HepG2 (cell line): ENCODE data around the gene METRN.
A peak's percentile ranks its signal among the peaks of the same experiment; 100 is the strongest.

ENCODE experiments used
- CREB1 ChIP-seq, 2 experiments: fragments of 450-650 bp in 1 of 2; IDR thresholded peaks; 2 replicates each; pipeline ENCODE4 v1.6.1; 2016 to 2017; ENCODE audit warnings: control low read depth in 1 of 2, mild to moderate bottlenecking in 1 of 2, missing compliant biosample characterization in 1 of 2, missing genetic modification characterization in 1 of 2
- EP300 ChIP-seq, 3 experiments: sonication (generic) in 1 of 3; formaldehyde crosslinking in 1 of 3; IDR thresholded peaks; 2 replicates each; pipeline versions ENCODE4 v1.5.1 to v1.6.1; 2011 to 2020; ENCODE audit warnings: low read depth in 2 of 3, low read length in 2 of 3, borderline replicate concordance in 1 of 3, improper control_type of control experiment in 1 of 3, mild to moderate bottlenecking in 1 of 3, missing genetic modification reagents in 1 of 3, moderate library complexity in 1 of 3
- ESRRA ChIP-seq: sonication (generic); formaldehyde crosslinking; IDR thresholded peaks from 2 replicates; pipeline ENCODE4 v1.5.1; 2020; ENCODE audit warnings: mild to moderate bottlenecking, low read depth, missing genetic modification reagents
- ZNF546 ChIP-seq: sonication (generic); formaldehyde crosslinking; conservative IDR thresholded peaks from 2 replicates; pipeline ENCODE4 v1.8.1; 2023; ENCODE audit warnings: mild to moderate bottlenecking, missing genetic modification reagents
- TF ChIP-seq, protein P1 (sequence below): sonication (generic); formaldehyde crosslinking; IDR thresholded peaks from 2 replicates; pipeline ENCODE4 v1.5.0; 2020; ENCODE audit warnings: mild to moderate bottlenecking, missing genetic modification reagents, borderline replicate concordance
- TF ChIP-seq, protein P2 (sequence below): sonication (generic); formaldehyde crosslinking; IDR thresholded peaks from 2 replicates; pipeline ENCODE4 v1.5.0; 2020; ENCODE audit warnings: mild to moderate bottlenecking, missing genetic modification reagents, moderate library complexity
- TF ChIP-seq, protein P3 (sequence below): sonication (generic); formaldehyde crosslinking; IDR thresholded peaks from 2 replicates; pipeline ENCODE4 v1.4.0; 2020; ENCODE audit warnings: missing genetic modification reagents

DNA sequence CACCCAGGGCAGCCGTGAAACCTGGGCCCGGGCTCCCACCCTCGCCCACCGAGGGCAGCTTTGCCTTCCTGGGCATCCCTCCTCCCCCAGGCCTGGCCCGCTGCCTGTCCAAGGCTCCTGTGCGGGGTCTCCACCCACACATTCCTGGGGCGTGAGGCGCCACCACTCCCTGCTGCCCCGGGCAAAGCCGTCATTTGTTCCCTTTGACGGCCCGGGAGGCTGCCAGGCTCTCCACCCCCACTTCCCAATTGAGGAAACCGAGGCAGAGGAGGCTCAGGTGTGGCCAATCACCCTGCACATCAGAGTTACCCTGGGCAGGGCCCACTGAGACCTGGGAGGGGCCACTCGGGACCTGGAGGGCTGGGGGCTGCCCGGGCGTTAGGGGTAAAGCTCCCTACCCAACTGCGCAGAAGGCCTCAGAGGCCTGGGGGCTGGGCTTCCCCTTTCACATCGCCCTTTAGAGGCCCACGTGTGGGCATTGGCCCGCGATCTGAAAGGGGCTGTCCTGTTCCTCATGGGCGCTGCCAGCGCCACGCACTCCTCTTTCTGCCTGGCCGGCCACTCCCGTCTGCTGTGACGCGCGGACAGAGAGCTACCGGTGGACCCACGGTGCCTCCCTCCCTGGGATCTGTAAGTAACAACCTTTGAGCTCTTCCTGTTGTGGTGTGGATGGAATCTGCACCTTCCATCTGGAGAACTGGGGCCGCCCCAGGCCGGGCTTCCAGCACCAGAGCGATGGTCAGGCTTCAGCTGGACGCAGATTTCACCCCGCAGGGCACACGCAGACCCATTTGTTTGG is 45.8 kb downstream of the METRN start, which contains the start of gene MSLN:
- TF ChIP-seq, protein P1, sequence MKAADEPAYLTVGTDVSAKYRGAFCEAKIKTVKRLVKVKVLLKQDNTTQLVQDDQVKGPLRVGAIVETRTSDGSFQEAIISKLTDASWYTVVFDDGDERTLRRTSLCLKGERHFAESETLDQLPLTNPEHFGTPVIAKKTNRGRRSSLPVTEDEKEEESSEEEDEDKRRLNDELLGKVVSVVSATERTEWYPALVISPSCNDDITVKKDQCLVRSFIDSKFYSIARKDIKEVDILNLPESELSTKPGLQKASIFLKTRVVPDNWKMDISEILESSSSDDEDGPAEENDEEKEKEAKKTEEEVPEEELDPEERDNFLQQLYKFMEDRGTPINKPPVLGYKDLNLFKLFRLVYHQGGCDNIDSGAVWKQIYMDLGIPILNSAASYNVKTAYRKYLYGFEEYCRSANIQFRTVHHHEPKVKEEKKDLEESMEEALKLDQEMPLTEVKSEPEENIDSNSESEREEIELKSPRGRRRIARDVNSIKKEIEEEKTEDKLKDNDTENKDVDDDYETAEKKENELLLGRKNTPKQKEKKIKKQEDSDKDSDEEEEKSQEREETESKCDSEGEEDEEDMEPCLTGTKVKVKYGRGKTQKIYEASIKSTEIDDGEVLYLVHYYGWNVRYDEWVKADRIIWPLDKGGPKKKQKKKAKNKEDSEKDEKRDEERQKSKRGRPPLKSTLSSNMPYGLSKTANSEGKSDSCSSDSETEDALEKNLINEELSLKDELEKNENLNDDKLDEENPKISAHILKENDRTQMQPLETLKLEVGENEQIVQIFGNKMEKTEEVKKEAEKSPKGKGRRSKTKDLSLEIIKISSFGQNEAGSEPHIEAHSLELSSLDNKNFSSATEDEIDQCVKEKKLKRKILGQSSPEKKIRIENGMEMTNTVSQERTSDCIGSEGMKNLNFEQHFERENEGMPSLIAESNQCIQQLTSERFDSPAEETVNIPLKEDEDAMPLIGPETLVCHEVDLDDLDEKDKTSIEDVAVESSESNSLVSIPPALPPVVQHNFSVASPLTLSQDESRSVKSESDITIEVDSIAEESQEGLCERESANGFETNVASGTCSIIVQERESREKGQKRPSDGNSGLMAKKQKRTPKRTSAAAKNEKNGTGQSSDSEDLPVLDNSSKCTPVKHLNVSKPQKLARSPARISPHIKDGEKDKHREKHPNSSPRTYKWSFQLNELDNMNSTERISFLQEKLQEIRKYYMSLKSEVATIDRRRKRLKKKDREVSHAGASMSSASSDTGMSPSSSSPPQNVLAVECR, result peak; percentile 44; the same call in 1 of the 2 replicates
- TF ChIP-seq, protein P2, sequence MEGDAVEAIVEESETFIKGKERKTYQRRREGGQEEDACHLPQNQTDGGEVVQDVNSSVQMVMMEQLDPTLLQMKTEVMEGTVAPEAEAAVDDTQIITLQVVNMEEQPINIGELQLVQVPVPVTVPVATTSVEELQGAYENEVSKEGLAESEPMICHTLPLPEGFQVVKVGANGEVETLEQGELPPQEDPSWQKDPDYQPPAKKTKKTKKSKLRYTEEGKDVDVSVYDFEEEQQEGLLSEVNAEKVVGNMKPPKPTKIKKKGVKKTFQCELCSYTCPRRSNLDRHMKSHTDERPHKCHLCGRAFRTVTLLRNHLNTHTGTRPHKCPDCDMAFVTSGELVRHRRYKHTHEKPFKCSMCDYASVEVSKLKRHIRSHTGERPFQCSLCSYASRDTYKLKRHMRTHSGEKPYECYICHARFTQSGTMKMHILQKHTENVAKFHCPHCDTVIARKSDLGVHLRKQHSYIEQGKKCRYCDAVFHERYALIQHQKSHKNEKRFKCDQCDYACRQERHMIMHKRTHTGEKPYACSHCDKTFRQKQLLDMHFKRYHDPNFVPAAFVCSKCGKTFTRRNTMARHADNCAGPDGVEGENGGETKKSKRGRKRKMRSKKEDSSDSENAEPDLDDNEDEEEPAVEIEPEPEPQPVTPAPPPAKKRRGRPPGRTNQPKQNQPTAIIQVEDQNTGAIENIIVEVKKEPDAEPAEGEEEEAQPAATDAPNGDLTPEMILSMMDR, result no peak
- TF ChIP-seq EP300 (IDR thresholded peaks at IDR 0.05; ENCODE audit: low read depth in 2 of 2, low read length in 2 of 2) (no peak), EP300 (CRISPR knock-in tag; IDR thresholded peaks at IDR 0.05; ENCODE audit: borderline replicate concordance) (no peak), ESRRA (CRISPR knock-in tag) (no peak), ZNF546 (CRISPR knock-in tag) (no peak), CREB1 (IDR thresholded peaks at IDR 0.05) (no peak), CREB1 (CRISPR knock-in tag; IDR thresholded peaks at IDR 0.05) (no peak)
- TF ChIP-seq, protein P3, sequence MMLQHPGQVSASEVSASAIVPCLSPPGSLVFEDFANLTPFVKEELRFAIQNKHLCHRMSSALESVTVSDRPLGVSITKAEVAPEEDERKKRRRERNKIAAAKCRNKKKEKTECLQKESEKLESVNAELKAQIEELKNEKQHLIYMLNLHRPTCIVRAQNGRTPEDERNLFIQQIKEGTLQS (CRISPR knock-in tag), result no peak
